B cell (primary cell): ENCODE results near the gene NKAIN2. TPM values are rescaled to one million over a fixed set of nuclear protein-coding genes. Genes with fewer than 3 reads are reported as not detected.

Source experiments
- ATAC-seq: fragments of 200-7000 bp; cut with Tn5 transposase; one replicate; pipeline ENCODE4 v1.10.0; 2021; ENCODE audit warnings: low read depth, mild to moderate bottlenecking, moderate number of reproducible peaks, moderate library complexity
- CTCF ChIA-PET: fragments of 350-600 bp; sonication (Branson Sonifier 250); formaldehyde crosslinking; loops from one replicate; lab custom pipeline; 2021; ENCODE audit warnings: antibody characterized with exemption, inconsistent platforms; lab: Charles Lee
- POLR2A ChIA-PET: fragments of 350-600 bp; sonication (Branson Sonifier 250); formaldehyde crosslinking; loops from one replicate; lab custom pipeline; 2021; ENCODE audit warnings: antibody characterized with exemption; lab: Charles Lee
- DNase-seq: peaks from one replicate; pipeline ENCODE4 v3.0.0; 2013
- H2AFZ ChIP-seq: 2 replicates; pipeline ENCODE4 v1.6.1; 2012; ENCODE audit warnings: mild to moderate bottlenecking, low read depth, low read length; ENCODE audit not compliant: insufficient read depth, poor library complexity, severe bottlenecking
- H3K27ac ChIP-seq, 2 donors: 1 replicate in 1 of 2; 2 replicates in 1 of 2; pipeline ENCODE4 v1.5.1; 2012 to 2013; ENCODE audit warnings: low read length in 2 of 2, mild to moderate bottlenecking in 2 of 2, moderate library complexity in 1 of 2
- H3K27me3 ChIP-seq, 4 experiments: fragments of 200-600 bp in 1 of 4; sonication (generic) in 1 of 4; replicated peaks in 1 of 4; 1 replicate in 2 of 4; 2 replicates in 2 of 4; pipeline versions ENCODE4 v1.6.1 to v1.7.0; 2013 to 2016; ENCODE audit warnings: low read length in 3 of 4, mild to moderate bottlenecking in 2 of 4, mixed read lengths in 1 of 4, moderate library complexity in 1 of 4; ENCODE audit not compliant: insufficient read depth in 4 of 4, control insufficient read depth in 3 of 4; ENCODE audit errors: control extremely low read depth in 1 of 4
- H3K36me3 ChIP-seq, 2 experiments: replicated peaks in 1 of 2; 1 replicate in 1 of 2; 2 replicates in 1 of 2; pipeline versions ENCODE4 v1.6.1 to v1.7.1; 2013; ENCODE audit warnings: low read length in 1 of 2; ENCODE audit not compliant: insufficient read depth in 2 of 2, control insufficient read depth in 1 of 2; ENCODE audit errors: control extremely low read depth in 1 of 2, extremely low read depth in 1 of 2
- H3K4me1 ChIP-seq, 2 donors: fragments of 200-600 bp in 1 of 2; sonication (generic) in 1 of 2; 1 replicate in 1 of 2; 2 replicates in 1 of 2; pipeline versions ENCODE4 v1.5.1 to v1.6.1; 2013 to 2017; ENCODE audit warnings: low read length in 2 of 2; ENCODE audit not compliant: control insufficient read depth in 2 of 2, insufficient read depth in 2 of 2
- H3K4me2 ChIP-seq: replicated peaks from 2 replicates; pipeline ENCODE3; 2012; ENCODE audit warnings: mild to moderate bottlenecking, low read depth, low read length; ENCODE audit not compliant: poor library complexity, severe bottlenecking
- H3K4me3 ChIP-seq, 5 experiments: fragments of 200-600 bp in 1 of 5; sonication (generic) in 1 of 5; 1 replicate in 3 of 5; 2 replicates in 2 of 5; pipeline versions ENCODE4 v1.5.1 to v1.7.0; 2011 to 2016; ENCODE audit warnings: low read length in 4 of 5, mild to moderate bottlenecking in 4 of 5, low read depth in 2 of 5, control low read depth in 1 of 5, moderate library complexity in 1 of 5; ENCODE audit not compliant: insufficient read depth in 1 of 5; ENCODE audit errors: control extremely low read depth in 1 of 5, extremely low read depth in 1 of 5
- H3K79me2 ChIP-seq: fragments of 200-600 bp; sonication (generic); one replicate; pipeline ENCODE4 v1.6.0; 2016; ENCODE audit warnings: low read length; ENCODE audit not compliant: control insufficient read depth, insufficient read depth
- H3K9ac ChIP-seq: fragments of 200-600 bp; sonication (generic); 2 replicates; pipeline ENCODE4 v1.6.1; 2017; ENCODE audit warnings: mild to moderate bottlenecking, low read length, moderate library complexity
- H3K9me3 ChIP-seq, 3 donors: one replicate each; pipeline versions ENCODE4 v1.6.1 to v1.7.1; 2013; ENCODE audit warnings: low read length in 2 of 3; ENCODE audit not compliant: control insufficient read depth in 2 of 3, insufficient read depth in 1 of 3; ENCODE audit errors: control extremely low read depth in 1 of 3
- H4K20me1 ChIP-seq: 2 replicates; pipeline ENCODE4 v1.6.0; 2012; ENCODE audit warnings: mild to moderate bottlenecking, low read length; ENCODE audit not compliant: insufficient read depth, control insufficient read depth, poor library complexity, severe bottlenecking
- H3K27ac Mint-ChIP-seq: one replicate; pipeline ENCODE4 v1.8.0; 2021; ENCODE audit warnings: mixed read lengths
- H3K27me3 Mint-ChIP-seq: one replicate; pipeline ENCODE4 v1.8.0; 2021; ENCODE audit warnings: mixed read lengths
- H3K4me1 Mint-ChIP-seq: one replicate; pipeline ENCODE4 v1.8.0; 2021; ENCODE audit warnings: mixed read lengths
- H3K4me3 Mint-ChIP-seq: one replicate; pipeline ENCODE4 v1.8.0; 2021; ENCODE audit warnings: mixed read lengths
- H3K9me3 Mint-ChIP-seq: one replicate; pipeline ENCODE4 v1.8.0; 2022; ENCODE audit warnings: mixed read lengths; ENCODE audit not compliant: insufficient read depth
- EZH2 ChIP-seq: IDR thresholded peaks from 2 replicates; pipeline ENCODE4 v1.6.1; 2012; ENCODE audit warnings: borderline replicate concordance, low read depth, mild to moderate bottlenecking, moderate library complexity, low read length; ENCODE audit not compliant: insufficient read depth, poor library complexity, severe bottlenecking
- WGBS: methylation state at CpG from one replicate; pipeline ENCODE4 v1.1.5; 2013; ENCODE audit warnings: missing lambda C conversion rate; ENCODE audit not compliant: insufficient coverage; 5-methylcytosine and 5-hydroxymethylcytosine counted together
- intact Hi-C: fragments of 100-400 bp; cut with micrococcal nuclease; formaldehyde crosslinking; loops from one replicate; pipeline ENCODE4 v1.10.0; 2022
- polyA plus RNA-seq: library from polyadenylated mRNA; depleted of rRNA; stranded (reverse); fragments of >200 nt; gene quantifications from 2 replicates; pipeline ENCODE4 v1.2.3, GENCODE V29; 2012
- total RNA-seq, 2 donors: library from RNA; stranded (reverse); fragments of 120-200 nt in 1 of 2; gene quantifications; 1 replicate in 1 of 2; 2 replicates in 1 of 2; pipeline versions ENCODE4 v1.2.3 to v1.2.4, GENCODE V29; 2013 to 2022
- TF ChIP-seq, protein P1 (sequence below): fragments of 200-600 bp; IDR thresholded peaks from one replicate; pipeline ENCODE4 v1.8.0; 2022; ENCODE audit warnings: antibody characterized with exemption, mild to moderate bottlenecking

NKAIN2 gene
- total and polyA plus RNA-seq, 2 donors (not counting 1 experiment from before 2014, with no cell fraction given) = not detected

- CTCF ChIA-PET = no interaction called here
- intact Hi-C loops = no loop called here
- H3K4me2 ChIP-seq = no peak overlapping the region
- no peaks in the 10 kb centered on the region for H3K36me3 ChIP-seq
- H2AFZ ChIP-seq = no peak overlapping the region
- no peaks in the 10 kb centered on the region for H4K20me1 ChIP-seq
- H3K27me3 ChIP-seq = no peaks in the 10 kb centered on the region
- POLR2A ChIA-PET = no interaction called here
- no peaks in the 10 kb centered on the region for H3K79me2 ChIP-seq
- H3K27ac ChIP-seq = no peak overlapping the region
- H3K9ac ChIP-seq = no peak overlapping the region
- DNase-seq (no peak), ATAC-seq (no peak)
- no peaks in the 10 kb centered on the region for H3K9me3 Mint-ChIP-seq
- no peaks in the 10 kb centered on the region for H3K27me3 Mint-ChIP-seq
- no peaks in the 10 kb centered on the region for H3K4me1 ChIP-seq
- no peak overlapping the region for H3K4me3 ChIP-seq
- no peak overlapping the region for H3K4me3 Mint-ChIP-seq
- WGBS = 100% methylated on average over 3 of the region's 3 CpGs
- H3K27ac Mint-ChIP-seq = no peak overlapping the region
- no peak for TF ChIP-seq EZH2
- TF ChIP-seq, protein P1, sequence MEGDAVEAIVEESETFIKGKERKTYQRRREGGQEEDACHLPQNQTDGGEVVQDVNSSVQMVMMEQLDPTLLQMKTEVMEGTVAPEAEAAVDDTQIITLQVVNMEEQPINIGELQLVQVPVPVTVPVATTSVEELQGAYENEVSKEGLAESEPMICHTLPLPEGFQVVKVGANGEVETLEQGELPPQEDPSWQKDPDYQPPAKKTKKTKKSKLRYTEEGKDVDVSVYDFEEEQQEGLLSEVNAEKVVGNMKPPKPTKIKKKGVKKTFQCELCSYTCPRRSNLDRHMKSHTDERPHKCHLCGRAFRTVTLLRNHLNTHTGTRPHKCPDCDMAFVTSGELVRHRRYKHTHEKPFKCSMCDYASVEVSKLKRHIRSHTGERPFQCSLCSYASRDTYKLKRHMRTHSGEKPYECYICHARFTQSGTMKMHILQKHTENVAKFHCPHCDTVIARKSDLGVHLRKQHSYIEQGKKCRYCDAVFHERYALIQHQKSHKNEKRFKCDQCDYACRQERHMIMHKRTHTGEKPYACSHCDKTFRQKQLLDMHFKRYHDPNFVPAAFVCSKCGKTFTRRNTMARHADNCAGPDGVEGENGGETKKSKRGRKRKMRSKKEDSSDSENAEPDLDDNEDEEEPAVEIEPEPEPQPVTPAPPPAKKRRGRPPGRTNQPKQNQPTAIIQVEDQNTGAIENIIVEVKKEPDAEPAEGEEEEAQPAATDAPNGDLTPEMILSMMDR = no peak
- H3K4me1 Mint-ChIP-seq = no peaks in the 10 kb centered on the region
- no peaks in the 10 kb centered on the region for H3K9me3 ChIP-seq
Measured at GRCh38 chr6:123849406-123849805, 45.7 kb downstream of the NKAIN2 start.

DNA sequence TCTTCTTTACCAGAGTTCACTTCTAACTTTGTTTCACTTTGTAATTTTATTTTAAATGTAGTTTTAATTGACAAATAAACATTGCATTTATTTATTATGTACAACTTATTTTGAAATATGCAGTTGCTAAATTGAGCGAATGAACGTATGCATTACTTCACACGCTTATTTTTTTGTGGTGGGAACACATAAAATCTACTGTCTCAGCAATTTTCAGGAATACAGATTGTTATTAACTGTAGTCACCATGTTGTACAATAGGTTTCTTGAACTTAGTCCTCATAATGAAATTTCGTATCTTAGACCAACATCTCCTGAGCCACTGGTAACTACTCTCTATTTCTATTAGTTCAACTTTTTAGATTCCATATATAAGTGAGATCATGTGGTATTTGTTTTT lies 46.9 kb downstream of the NKAIN2 start:
- no peak overlapping the region for H3K4me3 ChIP-seq
- CTCF ChIA-PET = no interaction called here
- H3K36me3 ChIP-seq = no peaks in the 10 kb centered on the region
- TF ChIP-seq EZH2 = no peak
- TF ChIP-seq, protein P1 = no peak
- Mint-ChIP-seq H3K4me3 (no peak overlapping the region), H3K27ac (no peak overlapping the region), H3K27me3 (no peaks in the 10 kb centered on the region), H3K4me1 (no peaks in the 10 kb centered on the region), H3K9me3 (no peaks in the 10 kb centered on the region)
- POLR2A ChIA-PET = no interaction called here
- ATAC-seq (no peak), DNase-seq (no peak)
- no peaks in the 10 kb centered on the region for H4K20me1 ChIP-seq
- whole genome bisulfite sequencing = no CpG with 5 or more reads among the region's 4 CpGs
- no peaks in the 10 kb centered on the region for H3K79me2 ChIP-seq
- no peaks in the 10 kb centered on the region for H3K27me3 ChIP-seq
- no peaks in the 10 kb centered on the region for H3K9me3 ChIP-seq
- H3K9ac ChIP-seq = no peak overlapping the region
- H3K4me1 ChIP-seq = no peaks in the 10 kb centered on the region
- no peak overlapping the region for H3K4me2 ChIP-seq
- H3K27ac ChIP-seq = no peak overlapping the region
- no peak overlapping the region for H2AFZ ChIP-seq
- intact Hi-C loops = no loop called here
